Activated CD8-positive, alpha-beta T cell treated with anti-CD3 and anti-CD28 coated beads for 36 hours (primary cell): ENCODE data around the gene LGR6. TPM values are rescaled to one million over a fixed set of nuclear protein-coding genes. Genes with fewer than 3 reads are reported as not detected.
A peak's percentile ranks its signal among the peaks of the same experiment; 100 is the strongest.

Experiments used
- ATAC-seq: fragments of 200-7000 bp; cut with Tn5 transposase; one replicate; pipeline ENCODE4 v1.10.0; 2021; ENCODE audit warnings: mild to moderate bottlenecking, moderate library complexity
- CTCF ChIA-PET: fragments of 350-600 bp; sonication (Branson Sonifier 250); formaldehyde crosslinking; loops from one replicate; lab custom pipeline; 2021; ENCODE audit warnings: antibody characterized with exemption; lab: Charles Lee
- POLR2A ChIA-PET: fragments of 350-600 bp; sonication (Branson Sonifier 250); formaldehyde crosslinking; loops from one replicate; lab custom pipeline; 2021; ENCODE audit warnings: antibody characterized with exemption; lab: Charles Lee
- DNase-seq: peaks from one replicate; pipeline ENCODE4 v3.0.0-alpha.2; 2020
- H3K27ac Mint-ChIP-seq: one replicate; pipeline ENCODE4 v1.8.0; 2021; ENCODE audit warnings: mild to moderate bottlenecking, mixed read lengths
- H3K27me3 Mint-ChIP-seq: one replicate; pipeline ENCODE4 v1.8.0; 2021; ENCODE audit warnings: mixed read lengths
- H3K36me3 Mint-ChIP-seq: one replicate; pipeline ENCODE4 v1.8.0; 2021; ENCODE audit warnings: low read depth, mixed read lengths
- H3K4me1 Mint-ChIP-seq: one replicate; pipeline ENCODE4 v1.8.0; 2021; ENCODE audit warnings: low read depth, mixed read lengths
- H3K4me3 Mint-ChIP-seq: one replicate; pipeline ENCODE4 v1.8.0; 2021; ENCODE audit warnings: mild to moderate bottlenecking, moderate library complexity, mixed read lengths
- H3K9me3 Mint-ChIP-seq: one replicate; pipeline ENCODE4 v1.8.0; 2021; ENCODE audit warnings: mixed read lengths
- intact Hi-C: fragments of 100-400 bp; cut with micrococcal nuclease; formaldehyde crosslinking; loops from one replicate; pipeline ENCODE4 v1.10.0; 2022
- total RNA-seq, 2 experiments: library from RNA; stranded (reverse); gene quantifications; one replicate each; pipeline ENCODE4 v1.2.3, GENCODE V29; 2021
- TF ChIP-seq, protein P1 (sequence below): fragments of 200-600 bp; IDR thresholded peaks from one replicate; pipeline ENCODE4 v1.8.0; 2022; ENCODE audit warnings: antibody characterized with exemption, mild to moderate bottlenecking

LGR6 gene
- total RNA-seq, 2 experiments from 2014 or later = 0.34 TPM

DNA sequence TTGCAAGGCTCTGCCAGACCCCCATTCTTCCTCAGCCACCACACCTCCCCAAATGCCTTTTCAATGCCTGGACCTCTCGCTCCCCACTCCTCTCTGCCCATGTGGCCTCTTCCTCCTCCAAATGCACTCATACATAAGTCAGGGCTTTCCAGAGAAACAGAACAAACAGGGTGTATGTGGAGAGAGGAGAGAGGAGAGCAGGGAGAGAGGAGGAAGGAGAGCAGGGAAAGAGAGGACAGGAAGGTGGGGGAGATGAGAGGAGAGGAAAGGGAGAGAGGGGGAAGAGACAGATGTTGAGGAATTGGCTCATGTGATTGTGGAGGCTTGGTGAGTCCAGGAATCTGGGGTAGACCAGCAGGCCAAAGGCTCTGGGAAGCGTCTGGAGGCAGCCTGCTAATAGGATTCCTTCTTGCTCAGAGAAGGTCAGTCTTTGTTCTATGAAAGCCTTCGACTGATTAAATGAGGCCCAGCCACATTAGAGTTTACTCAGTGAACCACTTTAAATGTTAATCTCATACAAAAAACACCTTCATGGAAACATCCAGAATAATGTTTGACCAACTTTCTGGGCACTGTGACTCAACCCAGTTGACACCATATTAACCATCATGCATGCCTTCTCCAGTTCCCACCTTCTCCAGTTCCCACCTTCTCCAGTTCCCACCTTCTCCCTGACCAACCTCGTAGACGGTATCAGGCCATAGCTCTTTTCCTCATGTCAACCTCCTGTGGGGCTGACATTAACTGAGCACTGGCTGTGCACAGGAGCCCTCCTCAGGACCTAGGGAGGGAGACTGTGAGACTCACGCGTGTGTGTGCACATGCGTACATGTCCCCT is 11.3 kb upstream of the LGR6 start:
- H3K27ac Mint-ChIP-seq = no peak overlapping the region
- peaks cover 14% of the 10 kb centered on the region for H3K4me1 Mint-ChIP-seq
- ATAC-seq (no peak), DNase-seq (no peak)
- ChIA-PET POLR2A (interaction anchor here (0.7 kb wide), 1 partner anchor 19 kb away, joined by 3 read pairs; no protein-coding TSS in a partner anchor), CTCF (interaction anchor here (0.8 to 9.8 kb wide), 5 partner anchors 8 to 28 kb away, joined by 3 to 58 read pairs (median 13); partner anchors contain the start of genes LGR6 and PTPN7)
- intact Hi-C loops = no loop called here
- H3K36me3 Mint-ChIP-seq = no peaks in the 10 kb centered on the region
- H3K9me3 Mint-ChIP-seq = no peaks in the 10 kb centered on the region
- H3K4me3 Mint-ChIP-seq = no peak overlapping the region
- TF ChIP-seq, protein P1, sequence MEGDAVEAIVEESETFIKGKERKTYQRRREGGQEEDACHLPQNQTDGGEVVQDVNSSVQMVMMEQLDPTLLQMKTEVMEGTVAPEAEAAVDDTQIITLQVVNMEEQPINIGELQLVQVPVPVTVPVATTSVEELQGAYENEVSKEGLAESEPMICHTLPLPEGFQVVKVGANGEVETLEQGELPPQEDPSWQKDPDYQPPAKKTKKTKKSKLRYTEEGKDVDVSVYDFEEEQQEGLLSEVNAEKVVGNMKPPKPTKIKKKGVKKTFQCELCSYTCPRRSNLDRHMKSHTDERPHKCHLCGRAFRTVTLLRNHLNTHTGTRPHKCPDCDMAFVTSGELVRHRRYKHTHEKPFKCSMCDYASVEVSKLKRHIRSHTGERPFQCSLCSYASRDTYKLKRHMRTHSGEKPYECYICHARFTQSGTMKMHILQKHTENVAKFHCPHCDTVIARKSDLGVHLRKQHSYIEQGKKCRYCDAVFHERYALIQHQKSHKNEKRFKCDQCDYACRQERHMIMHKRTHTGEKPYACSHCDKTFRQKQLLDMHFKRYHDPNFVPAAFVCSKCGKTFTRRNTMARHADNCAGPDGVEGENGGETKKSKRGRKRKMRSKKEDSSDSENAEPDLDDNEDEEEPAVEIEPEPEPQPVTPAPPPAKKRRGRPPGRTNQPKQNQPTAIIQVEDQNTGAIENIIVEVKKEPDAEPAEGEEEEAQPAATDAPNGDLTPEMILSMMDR = no peak
- H3K27me3 Mint-ChIP-seq = no peaks in the 10 kb centered on the region

- peak; percentile 80 for DNase-seq
- intact Hi-C loops = loop anchor here (2.0 kb wide), 1 partner anchor 20 kb away; no protein-coding TSS in a partner anchor
- TF ChIP-seq, protein P1 = peak; percentile 89
- ATAC-seq = peak; percentile 62
- no peaks in the 10 kb centered on the region for H3K27me3 Mint-ChIP-seq
- H3K27ac Mint-ChIP-seq = no peak overlapping the region
- CTCF ChIA-PET = interaction anchor here (0.6 to 9.8 kb wide), 13 partner anchors 10 to 142 kb away, joined by 3 to 58 read pairs (median 5); partner anchors contain the start of genes LGR6 and PTPN7
- no peaks in the 10 kb centered on the region for H3K9me3 Mint-ChIP-seq
- no peaks in the 10 kb centered on the region for H3K36me3 Mint-ChIP-seq
- H3K4me3 Mint-ChIP-seq = no peak overlapping the region
- peaks cover 14% of the 10 kb centered on the region for H3K4me1 Mint-ChIP-seq
- POLR2A ChIA-PET = no interaction called here
Observed at GRCh38 chr1:202184750-202185460, 8.7 kb upstream of the LGR6 start.

DNA sequence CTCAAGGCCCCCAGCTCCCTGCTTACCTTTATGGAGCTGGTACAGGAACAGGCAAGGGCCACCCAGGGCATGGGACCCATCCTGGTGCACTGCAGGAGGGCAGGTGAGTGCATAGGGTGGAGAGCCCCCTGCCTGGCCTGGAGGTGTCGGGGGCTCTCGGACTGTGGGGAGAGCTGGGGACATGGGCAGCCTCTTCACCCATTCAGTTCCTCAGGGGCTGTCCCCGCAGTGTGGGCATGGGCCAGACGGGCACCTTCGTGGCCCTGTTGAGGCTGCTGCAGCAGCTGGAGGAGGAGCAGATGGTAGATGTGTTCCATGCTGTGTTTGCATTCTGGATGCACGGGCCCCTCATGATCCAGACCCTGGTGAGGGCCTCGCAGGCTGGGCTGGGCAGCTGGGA is 7.3 kb upstream of the LGR6 start:
- H3K9me3 Mint-ChIP-seq = no peaks in the 10 kb centered on the region
- ChIA-PET CTCF (interaction anchor here (1.4 to 9.8 kb wide), 4 partner anchors 8 to 533 kb away, joined by 5 to 58 read pairs (median 5); partner anchors contain the start of gene LGR6), POLR2A (interaction anchor here (1.1 to 1.2 kb wide), 2 partner anchors 26 to 97 kb away, joined by 3 to 4 read pairs; partner anchors contain the start of gene PTPN7)
- DNase-seq (no peak), ATAC-seq (no peak)
- intact Hi-C loops = no loop called here
- no peaks in the 10 kb centered on the region for H3K27me3 Mint-ChIP-seq
- H3K4me1 Mint-ChIP-seq = peaks cover 14% of the 10 kb centered on the region
- TF ChIP-seq, protein P1 = no peak
- no peak overlapping the region for H3K27ac Mint-ChIP-seq
- no peaks in the 10 kb centered on the region for H3K36me3 Mint-ChIP-seq
- no peak overlapping the region for H3K4me3 Mint-ChIP-seq

DNA sequence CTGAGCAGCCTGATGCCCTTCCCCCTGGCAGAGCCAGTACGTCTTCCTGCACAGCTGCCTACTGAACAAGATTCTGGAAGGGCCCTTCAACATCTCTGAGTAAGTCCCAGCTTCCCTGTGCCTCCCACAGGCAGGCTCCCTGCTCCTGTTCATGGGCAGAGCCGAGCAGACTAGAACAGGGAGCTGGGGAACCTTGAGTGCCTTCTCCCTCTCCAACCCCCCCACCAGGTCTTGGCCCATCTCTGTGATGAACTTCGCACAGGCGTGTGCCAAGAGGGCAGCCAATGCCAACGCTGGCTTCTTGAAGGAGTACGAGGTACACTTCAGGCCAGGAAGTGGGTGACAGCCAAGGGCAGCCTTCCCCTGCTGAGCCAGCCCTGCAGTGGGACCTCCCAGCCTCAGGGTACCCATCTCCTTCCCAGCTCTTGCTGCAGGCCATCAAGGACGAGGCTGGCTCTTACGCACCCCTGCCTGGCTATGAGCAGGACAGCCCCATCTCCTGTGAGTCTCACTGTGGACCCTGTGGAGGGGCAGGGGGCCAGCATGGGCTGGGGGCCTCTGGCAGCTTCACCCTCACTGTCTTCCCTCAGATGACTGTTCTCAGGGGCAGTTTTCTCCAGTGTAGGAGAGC is 6.4 kb upstream of the LGR6 start:
- TF ChIP-seq, protein P1 = no peak
- CTCF ChIA-PET = interaction anchor here (0.6 to 9.8 kb wide), 5 partner anchors 7 to 532 kb away, joined by 3 to 58 read pairs (median 5); partner anchors contain the start of gene LGR6
- no peak overlapping the region for H3K4me3 Mint-ChIP-seq
- H3K27me3 Mint-ChIP-seq = no peaks in the 10 kb centered on the region
- peaks cover 14% of the 10 kb centered on the region for H3K4me1 Mint-ChIP-seq
- ATAC-seq = no peak
- H3K36me3 Mint-ChIP-seq = no peaks in the 10 kb centered on the region
- H3K9me3 Mint-ChIP-seq = no peaks in the 10 kb centered on the region
- POLR2A ChIA-PET = interaction anchor here (1.1 kb wide), 1 partner anchor 96 kb away, joined by 3 read pairs; no protein-coding TSS in a partner anchor
- H3K27ac Mint-ChIP-seq = no peak overlapping the region
- intact Hi-C loops = no loop called here
- DNase-seq = no peak
